B cell (primary cell): ENCODE measurements around the gene SLC44A1. TPM values are rescaled to one million over a fixed set of nuclear protein-coding genes. Genes with fewer than 3 reads are reported as not detected.

ENCODE experiments used
- ATAC-seq: fragments of 200-7000 bp; cut with Tn5 transposase; one replicate; pipeline ENCODE4 v1.10.0; 2021; ENCODE audit warnings: low read depth, mild to moderate bottlenecking, moderate number of reproducible peaks, moderate library complexity
- CTCF ChIA-PET: fragments of 350-600 bp; sonication (Branson Sonifier 250); formaldehyde crosslinking; loops from one replicate; lab custom pipeline; 2021; ENCODE audit warnings: antibody characterized with exemption, inconsistent platforms; lab: Charles Lee
- POLR2A ChIA-PET: fragments of 350-600 bp; sonication (Branson Sonifier 250); formaldehyde crosslinking; loops from one replicate; lab custom pipeline; 2021; ENCODE audit warnings: antibody characterized with exemption; lab: Charles Lee
- DNase-seq: peaks from one replicate; pipeline ENCODE4 v3.0.0; 2013
- H2AFZ ChIP-seq: 2 replicates; pipeline ENCODE4 v1.6.1; 2012; ENCODE audit warnings: mild to moderate bottlenecking, low read depth, low read length; ENCODE audit not compliant: insufficient read depth, poor library complexity, severe bottlenecking
- H3K27ac ChIP-seq, 2 donors: 1 replicate in 1 of 2; 2 replicates in 1 of 2; pipeline ENCODE4 v1.5.1; 2012 to 2013; ENCODE audit warnings: low read length in 2 of 2, mild to moderate bottlenecking in 2 of 2, moderate library complexity in 1 of 2
- H3K27me3 ChIP-seq, 4 experiments: fragments of 200-600 bp in 1 of 4; sonication (generic) in 1 of 4; replicated peaks in 1 of 4; 1 replicate in 2 of 4; 2 replicates in 2 of 4; pipeline versions ENCODE4 v1.6.1 to v1.7.0; 2013 to 2016; ENCODE audit warnings: low read length in 3 of 4, mild to moderate bottlenecking in 2 of 4, mixed read lengths in 1 of 4, moderate library complexity in 1 of 4; ENCODE audit not compliant: insufficient read depth in 4 of 4, control insufficient read depth in 3 of 4; ENCODE audit errors: control extremely low read depth in 1 of 4
- H3K36me3 ChIP-seq, 2 experiments: replicated peaks in 1 of 2; 1 replicate in 1 of 2; 2 replicates in 1 of 2; pipeline versions ENCODE4 v1.6.1 to v1.7.1; 2013; ENCODE audit warnings: low read length in 1 of 2; ENCODE audit not compliant: insufficient read depth in 2 of 2, control insufficient read depth in 1 of 2; ENCODE audit errors: control extremely low read depth in 1 of 2, extremely low read depth in 1 of 2
- H3K4me1 ChIP-seq, 2 donors: fragments of 200-600 bp in 1 of 2; sonication (generic) in 1 of 2; 1 replicate in 1 of 2; 2 replicates in 1 of 2; pipeline versions ENCODE4 v1.5.1 to v1.6.1; 2013 to 2017; ENCODE audit warnings: low read length in 2 of 2; ENCODE audit not compliant: control insufficient read depth in 2 of 2, insufficient read depth in 2 of 2
- H3K4me2 ChIP-seq: replicated peaks from 2 replicates; pipeline ENCODE3; 2012; ENCODE audit warnings: mild to moderate bottlenecking, low read depth, low read length; ENCODE audit not compliant: poor library complexity, severe bottlenecking
- H3K4me3 ChIP-seq, 5 experiments: fragments of 200-600 bp in 1 of 5; sonication (generic) in 1 of 5; 1 replicate in 3 of 5; 2 replicates in 2 of 5; pipeline versions ENCODE4 v1.5.1 to v1.7.0; 2011 to 2016; ENCODE audit warnings: low read length in 4 of 5, mild to moderate bottlenecking in 4 of 5, low read depth in 2 of 5, control low read depth in 1 of 5, moderate library complexity in 1 of 5; ENCODE audit not compliant: insufficient read depth in 1 of 5; ENCODE audit errors: control extremely low read depth in 1 of 5, extremely low read depth in 1 of 5
- H3K79me2 ChIP-seq: fragments of 200-600 bp; sonication (generic); one replicate; pipeline ENCODE4 v1.6.0; 2016; ENCODE audit warnings: low read length; ENCODE audit not compliant: control insufficient read depth, insufficient read depth
- H3K9ac ChIP-seq: fragments of 200-600 bp; sonication (generic); 2 replicates; pipeline ENCODE4 v1.6.1; 2017; ENCODE audit warnings: mild to moderate bottlenecking, low read length, moderate library complexity
- H3K9me3 ChIP-seq, 3 donors: one replicate each; pipeline versions ENCODE4 v1.6.1 to v1.7.1; 2013; ENCODE audit warnings: low read length in 2 of 3; ENCODE audit not compliant: control insufficient read depth in 2 of 3, insufficient read depth in 1 of 3; ENCODE audit errors: control extremely low read depth in 1 of 3
- H4K20me1 ChIP-seq: 2 replicates; pipeline ENCODE4 v1.6.0; 2012; ENCODE audit warnings: mild to moderate bottlenecking, low read length; ENCODE audit not compliant: insufficient read depth, control insufficient read depth, poor library complexity, severe bottlenecking
- H3K27ac Mint-ChIP-seq: one replicate; pipeline ENCODE4 v1.8.0; 2021; ENCODE audit warnings: mixed read lengths
- H3K27me3 Mint-ChIP-seq: one replicate; pipeline ENCODE4 v1.8.0; 2021; ENCODE audit warnings: mixed read lengths
- H3K4me1 Mint-ChIP-seq: one replicate; pipeline ENCODE4 v1.8.0; 2021; ENCODE audit warnings: mixed read lengths
- H3K4me3 Mint-ChIP-seq: one replicate; pipeline ENCODE4 v1.8.0; 2021; ENCODE audit warnings: mixed read lengths
- H3K9me3 Mint-ChIP-seq: one replicate; pipeline ENCODE4 v1.8.0; 2022; ENCODE audit warnings: mixed read lengths; ENCODE audit not compliant: insufficient read depth
- CTCF ChIP-seq: fragments of 200-600 bp; IDR thresholded peaks from one replicate; pipeline ENCODE4 v1.8.0; 2022; ENCODE audit warnings: antibody characterized with exemption, mild to moderate bottlenecking
- EZH2 ChIP-seq: IDR thresholded peaks from 2 replicates; pipeline ENCODE4 v1.6.1; 2012; ENCODE audit warnings: borderline replicate concordance, low read depth, mild to moderate bottlenecking, moderate library complexity, low read length; ENCODE audit not compliant: insufficient read depth, poor library complexity, severe bottlenecking
- WGBS: methylation state at CpG from one replicate; pipeline ENCODE4 v1.1.5; 2013; ENCODE audit warnings: missing lambda C conversion rate; ENCODE audit not compliant: insufficient coverage; 5-methylcytosine and 5-hydroxymethylcytosine counted together
- intact Hi-C: fragments of 100-400 bp; cut with micrococcal nuclease; formaldehyde crosslinking; loops from one replicate; pipeline ENCODE4 v1.10.0; 2022
- polyA plus RNA-seq: library from polyadenylated mRNA; depleted of rRNA; stranded (reverse); fragments of >200 nt; gene quantifications from 2 replicates; pipeline ENCODE4 v1.2.3, GENCODE V29; 2012
- total RNA-seq, 2 donors: library from RNA; stranded (reverse); fragments of 120-200 nt in 1 of 2; gene quantifications; 1 replicate in 1 of 2; 2 replicates in 1 of 2; pipeline versions ENCODE4 v1.2.3 to v1.2.4, GENCODE V29; 2013 to 2022

The SLC44A1 gene
- total and polyA plus RNA-seq, 2 donors (not counting 1 experiment from before 2014, with no cell fraction given) = 2.2 to 17.7 TPM

- H3K27ac Mint-ChIP-seq = no peak overlapping the region
- WGBS = 0% methylated on average over 1 of the region's 1 CpG
Measured at GRCh38 chr9:105305856-105306255, 61.4 kb downstream of the SLC44A1 start.

More at GRCh38 chr9:105305856-105306255, 61.4 kb downstream of the SLC44A1 start:
- no peak overlapping the region for H3K4me3 ChIP-seq
- H3K4me2 ChIP-seq = no peak overlapping the region
- Mint-ChIP-seq H3K4me1 (peaks cover 21% of the 10 kb centered on the region), H3K27me3 (no peaks in the 10 kb centered on the region), H3K4me3 (no peak overlapping the region), H3K9me3 (no peaks in the 10 kb centered on the region)
- H3K27me3 ChIP-seq = no peaks in the 10 kb centered on the region
- TF ChIP-seq EZH2 (no peak), CTCF (no peak)
- intact Hi-C loops = no loop called here
- ATAC-seq = no peak
- DNase-seq = no peak
- no peak overlapping the region for H3K9ac ChIP-seq
- no peaks in the 10 kb centered on the region for H3K79me2 ChIP-seq
- POLR2A ChIA-PET = interaction anchor here (0.7 kb wide), 1 partner anchor 8 kb away, joined by 9 read pairs; no protein-coding TSS in a partner anchor
- H3K9me3 ChIP-seq = no peaks in the 10 kb centered on the region
- H3K27ac ChIP-seq = no peak overlapping the region
- H2AFZ ChIP-seq = no peak overlapping the region
- H3K36me3 ChIP-seq = no peaks in the 10 kb centered on the region
- H4K20me1 ChIP-seq = no peaks in the 10 kb centered on the region
- CTCF ChIA-PET = no interaction called here
- H3K4me1 ChIP-seq = peaks cover 7 to 14% of the 10 kb centered on the region in 2 donors
